ENCODE measurements around the gene GUCY2D. TPM values are rescaled to one million over a fixed set of nuclear protein-coding genes. Genes with fewer than 3 reads are reported as not detected.

The GUCY2D gene
- total RNA-seq, 2 donors from 2014 or later = not detected

DNA sequence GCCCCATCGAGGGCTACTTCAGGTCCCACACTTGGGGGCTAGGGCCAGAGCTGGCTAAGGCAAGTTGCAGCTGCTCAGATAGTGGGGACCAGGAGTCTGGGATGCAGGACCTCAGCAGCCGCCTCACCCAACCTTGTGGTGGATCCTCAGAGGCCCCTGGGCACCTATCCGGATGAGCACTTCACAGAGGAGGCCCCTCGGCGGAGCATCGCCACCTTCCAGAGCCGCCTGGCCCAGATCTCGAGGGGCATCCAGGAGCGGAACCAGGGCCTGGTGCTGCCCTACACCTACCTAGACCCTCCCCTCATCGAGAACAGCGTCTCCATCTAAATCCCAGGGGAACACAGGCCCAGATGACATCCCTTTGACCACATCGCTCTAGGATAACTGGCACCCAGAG, 45.8 kb downstream of the GUCY2D start:
- Histone ChIP-seq H3K9me3 (no peaks in the 10 kb centered on the region), H3K4me3 (no peak overlapping the region), H3K4me1 (no peaks in the 10 kb centered on the region), H3K27ac (no peak overlapping the region), H3K36me3 (no peaks in the 10 kb centered on the region), H3K27me3 (no peaks in the 10 kb centered on the region)
- TF ChIP-seq, protein P1, sequence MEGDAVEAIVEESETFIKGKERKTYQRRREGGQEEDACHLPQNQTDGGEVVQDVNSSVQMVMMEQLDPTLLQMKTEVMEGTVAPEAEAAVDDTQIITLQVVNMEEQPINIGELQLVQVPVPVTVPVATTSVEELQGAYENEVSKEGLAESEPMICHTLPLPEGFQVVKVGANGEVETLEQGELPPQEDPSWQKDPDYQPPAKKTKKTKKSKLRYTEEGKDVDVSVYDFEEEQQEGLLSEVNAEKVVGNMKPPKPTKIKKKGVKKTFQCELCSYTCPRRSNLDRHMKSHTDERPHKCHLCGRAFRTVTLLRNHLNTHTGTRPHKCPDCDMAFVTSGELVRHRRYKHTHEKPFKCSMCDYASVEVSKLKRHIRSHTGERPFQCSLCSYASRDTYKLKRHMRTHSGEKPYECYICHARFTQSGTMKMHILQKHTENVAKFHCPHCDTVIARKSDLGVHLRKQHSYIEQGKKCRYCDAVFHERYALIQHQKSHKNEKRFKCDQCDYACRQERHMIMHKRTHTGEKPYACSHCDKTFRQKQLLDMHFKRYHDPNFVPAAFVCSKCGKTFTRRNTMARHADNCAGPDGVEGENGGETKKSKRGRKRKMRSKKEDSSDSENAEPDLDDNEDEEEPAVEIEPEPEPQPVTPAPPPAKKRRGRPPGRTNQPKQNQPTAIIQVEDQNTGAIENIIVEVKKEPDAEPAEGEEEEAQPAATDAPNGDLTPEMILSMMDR (IDR thresholded peaks at IDR 0.05) = no peak
- no peak for DNase-seq (ENCODE audit: low spot score)

DNA sequence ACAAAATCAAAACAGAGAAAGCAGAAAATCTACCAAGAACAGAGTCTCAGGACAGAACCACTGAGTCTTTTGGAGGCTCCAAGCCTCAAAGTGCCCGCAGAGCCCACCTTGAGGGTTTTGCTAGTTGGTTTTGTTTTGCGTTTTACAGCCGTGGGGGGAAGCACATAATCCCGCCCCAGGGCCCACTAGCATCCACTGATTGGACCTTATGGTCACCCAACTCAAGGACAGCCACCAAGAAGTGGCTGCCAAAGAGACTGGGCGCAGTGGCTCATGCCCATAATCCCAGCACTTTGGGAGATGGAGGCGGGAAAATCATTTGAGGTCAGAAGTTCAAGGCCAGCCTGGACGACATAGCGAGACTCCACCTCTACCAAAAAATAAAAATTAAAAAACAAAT, 46.3 kb downstream of the GUCY2D start:
- Histone ChIP-seq H3K9me3 (no peaks in the 10 kb centered on the region), H3K4me1 (no peaks in the 10 kb centered on the region), H3K27ac (no peak overlapping the region), H3K4me3 (no peak overlapping the region), H3K36me3 (no peaks in the 10 kb centered on the region), H3K27me3 (no peaks in the 10 kb centered on the region)
- DNase-seq (ENCODE audit: low spot score) = no peak
- TF ChIP-seq, protein P1 (IDR thresholded peaks at IDR 0.05) = no peak

- DNase-seq (ENCODE audit: low spot score) = no peak
- Histone ChIP-seq H3K9me3 (no peaks in the 10 kb centered on the region), H3K36me3 (no peaks in the 10 kb centered on the region), H3K27me3 (no peaks in the 10 kb centered on the region), H3K4me1 (no peaks in the 10 kb centered on the region), H3K27ac (no peak overlapping the region), H3K4me3 (no peak overlapping the region)
- TF ChIP-seq, protein P1 (IDR thresholded peaks at IDR 0.05) = no peak
Observed at GRCh38 chr17:8051831-8052230, 49.4 kb downstream of the GUCY2D start.

- H3K36me3 ChIP-seq = no peaks in the 10 kb centered on the region
- DNase-seq (ENCODE audit: low spot score) = no peak
- H3K9me3 ChIP-seq = no peaks in the 10 kb centered on the region
- H3K4me1 ChIP-seq = peaks cover 0 to 6% of the 10 kb centered on the region in 2 donors
- no peak overlapping the region for H3K27ac ChIP-seq
- no peaks in the 10 kb centered on the region for H3K27me3 ChIP-seq
- no peak overlapping the region for H3K4me3 ChIP-seq
- TF ChIP-seq, protein P1 (IDR thresholded peaks at IDR 0.05) = no peak
Observed at GRCh38 chr17:8052256-8053252, 50.1 kb downstream of the GUCY2D start.

DNA sequence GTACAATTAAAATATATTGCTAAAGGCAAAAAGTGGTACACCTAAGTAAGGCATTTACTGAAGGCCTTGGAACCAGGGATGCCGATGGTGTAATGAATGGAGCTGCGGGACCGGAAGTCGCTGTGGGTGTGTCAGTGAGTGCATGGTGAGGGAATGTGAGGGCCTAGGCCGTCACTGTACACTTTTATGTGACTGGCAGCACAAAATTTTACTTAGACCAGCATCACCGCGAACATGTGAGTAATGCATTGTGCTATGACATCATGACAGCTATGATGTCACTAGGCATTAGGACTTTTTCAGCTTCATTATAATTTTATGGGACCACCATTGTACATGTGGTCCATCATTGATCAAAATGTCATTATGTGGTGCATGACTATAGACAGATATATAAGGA, 51.2 kb downstream of the GUCY2D start:
- DNase-seq (ENCODE audit: low spot score) = no peak
- TF ChIP-seq, protein P1 (IDR thresholded peaks at IDR 0.05) = no peak
- H3K9me3 ChIP-seq = no peaks in the 10 kb centered on the region
- H3K4me3 ChIP-seq = no peak overlapping the region
- H3K4me1 ChIP-seq = peaks cover 0 to 10% of the 10 kb centered on the region in 2 donors
- no peak overlapping the region for H3K27ac ChIP-seq
- no peaks in the 10 kb centered on the region for H3K27me3 ChIP-seq
- H3K36me3 ChIP-seq = no peaks in the 10 kb centered on the region
